GM21528 (cell line): ENCODE data around the gene TBC1D22B.

Experiments
- ATAC-seq: cut with Tn5 transposase; IDR thresholded peaks from one replicate; pipeline ENCODE4 v1.9.1; 2021; ENCODE audit warnings: mild to moderate bottlenecking, moderate library complexity; ENCODE audit not compliant: unreplicated experiment, low FRiP score

The TBC1D22B gene

DNA sequence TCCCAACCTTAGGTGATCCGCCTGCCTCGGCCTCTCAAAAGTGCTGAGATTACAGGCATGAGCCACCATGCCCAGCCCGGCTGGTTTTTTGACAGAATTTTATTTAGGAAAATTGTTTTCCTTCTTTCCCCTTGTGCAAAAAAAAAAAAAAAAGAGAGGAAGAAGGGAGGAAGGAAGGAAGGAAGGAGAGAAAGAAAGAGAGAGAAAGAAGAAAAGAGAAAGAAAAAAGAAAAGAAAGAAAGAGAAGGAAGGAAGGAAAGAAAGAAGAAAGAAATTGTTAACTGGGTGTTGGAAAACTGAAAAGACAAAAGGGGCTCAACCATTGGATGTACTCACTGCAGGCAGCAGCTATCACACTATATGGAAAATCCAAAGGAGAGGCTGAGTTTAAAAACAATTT, 94.8 kb downstream of the TBC1D22B start:
- ATAC-seq = no peak

DNA sequence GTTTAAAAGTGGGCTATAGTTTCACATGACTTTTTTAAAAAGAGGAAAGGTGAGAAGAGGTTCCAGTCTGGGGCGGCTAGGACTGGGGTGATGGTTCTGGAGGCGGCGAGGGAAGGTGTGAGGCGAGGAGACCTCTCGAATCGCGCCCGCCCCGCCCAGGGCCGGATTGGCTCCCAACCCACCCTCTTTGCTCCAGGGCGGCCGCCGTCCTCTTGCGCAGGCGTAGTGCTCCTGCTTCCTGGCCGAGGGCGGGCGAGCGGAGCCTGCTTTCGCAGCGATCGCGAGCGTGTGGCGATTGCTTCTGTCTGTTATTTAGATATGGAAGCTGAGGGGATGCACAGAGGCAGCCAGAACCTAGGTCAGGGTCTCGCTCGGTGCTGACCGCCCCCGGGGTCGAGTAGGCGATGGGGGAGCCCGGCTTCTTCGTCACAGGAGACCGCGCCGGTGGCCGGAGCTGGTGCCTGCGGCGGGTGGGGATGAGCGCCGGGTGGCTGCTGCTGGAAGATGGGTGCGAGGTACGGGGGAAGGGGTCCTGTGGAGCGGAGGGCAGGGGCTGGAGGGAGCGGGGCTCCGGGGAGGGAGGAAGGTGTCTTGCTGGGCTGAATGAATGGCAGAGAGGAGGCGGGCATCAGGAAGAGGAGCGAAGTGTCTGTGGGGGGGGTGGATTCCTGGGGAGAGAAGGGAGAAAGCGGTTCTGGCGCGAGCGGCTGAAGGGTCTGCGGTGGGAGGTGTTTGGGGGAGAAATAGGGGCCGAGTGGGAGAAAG, 96.4 kb downstream of the TBC1D22B start, which contains the start of gene RNF8:
RNF8 (plus strand) TSS at position 223 of the 765 bp plus-strand sequence; CDS start at position 405, 182 bp downstream.
- ATAC-seq = peak; percentile 81

DNA sequence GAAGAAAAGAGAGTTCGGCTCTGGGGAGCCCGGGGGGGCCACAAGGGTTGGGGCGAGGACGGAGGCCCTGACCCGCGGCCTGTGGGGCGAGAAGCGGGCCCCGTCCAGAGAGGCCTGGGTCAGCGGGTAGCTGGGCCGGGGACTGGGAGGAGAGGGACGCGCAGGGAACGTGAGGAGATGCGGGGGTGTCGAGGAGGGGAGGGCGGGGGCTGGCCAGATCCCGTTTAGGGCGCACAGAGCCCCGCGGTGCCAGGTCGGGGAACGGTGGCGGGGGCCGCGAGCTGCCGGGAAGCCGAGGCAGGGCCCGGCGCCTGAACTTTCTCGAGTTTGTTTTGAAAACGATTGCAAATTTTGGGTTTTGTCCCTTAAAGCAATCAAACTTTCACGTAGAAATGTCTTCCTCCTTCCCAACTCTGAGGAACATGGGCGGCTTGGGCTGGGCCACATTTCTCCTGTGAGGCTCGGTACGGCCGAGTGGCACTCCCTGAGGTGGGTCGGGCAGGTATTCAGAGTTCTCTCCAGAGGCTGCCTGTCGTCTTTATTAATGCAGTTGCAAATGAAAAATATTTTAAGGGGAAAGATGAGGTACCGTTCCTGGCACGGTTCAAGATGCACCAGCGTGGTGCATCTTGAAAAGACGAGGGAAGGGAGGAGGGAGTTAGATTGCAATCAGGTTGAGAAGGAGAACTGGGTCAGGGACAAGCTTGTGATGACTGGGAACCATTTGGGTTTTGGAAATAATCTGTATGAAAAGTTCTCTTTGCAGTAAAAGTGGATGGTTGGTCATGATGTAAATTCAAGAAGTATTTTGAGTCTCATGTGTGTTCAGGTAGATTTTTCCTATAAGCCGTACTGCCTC, 97.2 kb downstream of the TBC1D22B start:
- no peak for ATAC-seq

DNA sequence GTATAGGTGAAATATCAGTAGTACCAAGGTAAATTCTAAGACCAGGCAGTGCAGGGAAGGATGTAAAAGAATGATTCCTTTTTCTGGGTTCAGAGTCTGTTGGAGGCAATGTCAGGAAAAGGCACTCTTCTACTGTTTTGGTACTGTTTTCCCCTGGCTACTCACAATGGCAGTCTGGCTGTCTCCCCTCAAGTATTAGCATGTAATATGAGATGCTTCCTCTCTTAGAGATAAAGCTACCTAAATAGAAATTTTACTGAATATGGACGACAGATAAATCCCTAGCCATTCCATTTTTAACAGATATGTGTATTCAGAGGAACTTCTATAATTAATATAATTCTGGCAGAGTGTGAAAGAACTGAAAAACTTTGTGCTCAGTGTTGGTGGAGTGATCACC, 99.7 kb downstream of the TBC1D22B start:
- no peak for ATAC-seq

DNA sequence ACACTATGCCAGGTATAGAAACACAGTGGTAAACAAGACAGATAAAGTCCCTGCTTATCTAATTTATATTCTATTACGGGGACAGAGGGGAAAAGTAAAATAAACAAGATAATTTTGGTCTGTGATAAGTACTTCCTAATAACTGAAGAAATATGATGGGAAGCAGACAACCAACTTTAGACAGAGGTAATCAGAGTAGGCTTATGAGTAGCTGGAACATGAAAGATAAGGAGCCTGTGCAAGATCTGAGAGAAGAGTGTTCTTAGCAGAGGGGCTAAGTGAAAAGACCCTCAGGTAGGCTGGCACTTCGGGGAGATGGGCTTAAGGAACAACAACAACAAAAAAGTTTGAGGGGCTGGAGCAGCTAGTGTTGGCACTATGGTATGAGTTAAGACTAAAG, 100.3 kb downstream of the TBC1D22B start:
- no peak for ATAC-seq

DNA sequence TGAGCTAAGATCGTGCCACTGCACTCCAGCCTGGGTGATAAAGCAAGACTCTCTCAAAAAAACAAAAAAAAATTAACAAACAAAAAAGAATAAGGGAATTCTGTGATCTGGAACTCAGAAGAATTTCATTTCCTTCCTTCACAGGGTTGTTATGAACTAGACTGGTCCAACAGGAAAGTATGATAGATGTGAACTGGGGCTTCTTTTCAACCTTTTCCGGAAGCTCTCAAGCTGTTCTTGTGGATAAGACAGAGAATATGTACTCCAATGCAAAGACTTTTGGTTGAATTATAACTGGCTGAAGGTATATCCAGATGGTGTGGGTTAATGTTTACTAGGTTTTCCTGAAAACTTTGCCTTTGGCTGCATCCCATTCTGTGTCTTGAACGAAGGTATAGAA, 101.5 kb downstream of the TBC1D22B start:
- no peak for ATAC-seq

DNA sequence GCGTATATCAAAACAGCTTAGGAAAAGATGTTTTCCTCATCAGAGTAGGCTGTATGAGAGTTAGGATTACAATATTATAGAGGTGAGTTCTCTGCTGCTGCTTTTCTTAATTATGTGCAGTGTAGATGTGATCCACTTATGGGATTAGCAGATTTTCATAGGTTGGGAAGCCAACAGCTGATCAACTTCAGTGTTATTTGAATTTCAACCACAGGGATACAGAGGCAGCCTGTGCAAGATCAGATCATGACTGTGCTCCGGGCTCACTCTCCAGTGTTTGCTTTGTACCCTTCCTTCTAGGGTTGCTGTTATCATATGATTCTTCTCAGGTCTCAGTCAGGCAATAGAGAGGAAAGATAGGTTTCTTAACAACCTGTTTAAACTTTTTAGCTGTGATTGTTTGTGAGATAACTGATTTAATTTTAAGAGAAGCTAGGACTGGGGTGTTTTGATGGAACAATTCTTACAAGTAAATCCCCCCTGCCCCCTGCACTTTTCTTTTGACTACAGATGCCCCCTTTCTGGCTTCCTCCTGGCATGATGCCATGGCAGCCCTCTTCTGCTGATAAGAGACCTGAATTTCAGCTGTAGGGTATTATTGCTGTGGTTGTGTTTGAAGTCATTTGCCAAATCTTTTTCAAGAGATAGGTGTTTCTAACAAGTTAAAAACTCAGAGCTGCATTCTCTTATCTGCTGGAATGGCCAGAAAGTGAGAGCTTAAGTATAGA, 104.7 kb downstream of the TBC1D22B start:
- no peak for ATAC-seq

DNA sequence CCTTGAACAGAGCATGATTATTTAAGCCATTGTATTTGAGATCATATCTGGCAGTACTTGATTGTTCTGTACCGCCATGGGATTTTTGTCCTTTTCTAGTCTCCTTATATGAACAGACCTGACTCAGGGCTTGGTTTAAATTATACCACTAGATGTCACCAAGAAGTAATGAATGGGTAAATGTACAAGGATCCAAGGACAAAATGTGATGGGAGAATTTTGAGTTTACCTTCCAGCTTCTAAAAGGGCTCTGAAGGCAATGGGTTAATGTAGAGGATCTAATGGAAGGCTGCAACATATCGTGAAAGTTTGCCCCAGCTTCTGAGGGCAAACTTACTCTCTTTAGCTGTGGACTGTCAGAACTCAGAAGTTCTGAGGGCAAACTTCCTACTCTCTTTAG, 108.2 kb downstream of the TBC1D22B start:
- no peak for ATAC-seq

DNA sequence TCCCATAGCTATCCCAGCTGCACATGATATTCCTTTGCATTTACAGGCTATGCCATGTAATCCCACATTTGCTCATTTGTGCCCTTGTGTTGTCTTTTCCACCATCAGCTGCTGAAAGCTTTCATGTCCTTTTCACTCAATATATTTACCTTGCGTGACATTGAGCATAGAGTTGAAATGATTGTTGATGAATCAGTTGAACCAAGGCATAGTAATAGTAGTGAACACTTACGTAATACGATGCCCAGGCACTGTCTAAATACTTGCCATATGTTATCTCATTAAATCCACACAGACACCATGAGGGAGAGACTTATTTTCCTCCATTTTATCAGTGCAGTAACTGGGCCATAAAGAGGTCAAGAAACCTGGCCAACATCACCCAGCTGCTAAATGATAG, 109.3 kb downstream of the TBC1D22B start:
- no peak for ATAC-seq

DNA sequence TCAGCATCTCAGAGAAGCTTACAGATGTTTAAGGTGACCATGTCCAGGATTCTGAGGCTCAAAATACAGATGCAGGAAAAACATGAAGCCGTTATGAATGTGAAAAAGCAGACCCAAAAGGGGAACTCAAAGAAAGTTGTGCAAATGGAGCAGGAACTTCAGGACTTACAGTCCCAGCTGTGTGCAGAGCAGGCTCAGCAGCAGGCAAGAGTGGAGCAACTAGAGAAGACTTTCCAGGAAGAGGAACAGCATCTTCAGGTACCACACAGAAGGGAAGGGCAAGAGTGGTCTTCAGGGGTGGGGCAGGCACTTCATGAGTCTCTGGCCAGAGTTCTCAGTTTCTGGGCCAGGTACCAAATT, 111.4 kb downstream of the TBC1D22B start:
- no peak for ATAC-seq

DNA sequence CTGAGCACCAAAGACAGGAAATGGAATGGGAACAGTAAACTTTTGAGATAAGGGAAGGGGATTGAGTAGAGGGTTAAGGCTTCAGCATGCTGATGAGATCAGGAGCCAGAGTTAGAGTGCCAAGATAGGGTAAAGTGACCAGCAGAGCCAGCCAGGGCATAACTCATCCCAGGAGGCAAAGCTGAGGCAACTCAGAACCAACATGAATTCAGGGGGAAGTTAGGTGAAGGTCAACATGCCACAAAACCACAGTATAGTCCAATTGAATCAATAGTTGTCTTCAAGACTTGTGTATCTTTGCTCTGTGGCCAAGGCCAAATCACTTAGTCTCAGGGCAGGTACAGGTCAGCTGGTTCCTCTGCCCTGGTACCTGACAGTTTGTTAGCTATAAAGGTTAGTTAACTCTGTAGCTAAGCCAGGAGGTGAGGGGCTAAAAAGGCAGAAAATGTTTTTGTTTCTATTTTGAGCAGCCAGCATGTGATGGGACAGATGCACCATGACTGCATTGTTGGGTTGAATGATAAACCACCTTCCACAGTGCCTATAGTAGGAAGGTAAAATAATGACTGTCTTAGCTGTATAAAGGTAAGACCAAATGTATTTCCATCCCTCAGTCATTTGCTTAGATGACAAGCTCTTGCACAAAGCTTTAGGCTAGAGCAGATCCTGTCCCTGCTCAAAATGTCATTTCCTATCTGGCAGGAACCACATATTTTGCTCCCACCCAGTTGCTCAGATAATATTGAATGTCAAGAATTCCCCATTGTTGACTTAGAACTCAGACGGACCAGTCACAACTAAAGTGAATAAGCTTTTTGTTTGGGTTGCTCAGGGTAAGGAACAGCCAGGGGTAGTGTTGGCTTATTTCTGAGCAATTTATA, 112.0 kb downstream of the TBC1D22B start:
- no peak for ATAC-seq

DNA sequence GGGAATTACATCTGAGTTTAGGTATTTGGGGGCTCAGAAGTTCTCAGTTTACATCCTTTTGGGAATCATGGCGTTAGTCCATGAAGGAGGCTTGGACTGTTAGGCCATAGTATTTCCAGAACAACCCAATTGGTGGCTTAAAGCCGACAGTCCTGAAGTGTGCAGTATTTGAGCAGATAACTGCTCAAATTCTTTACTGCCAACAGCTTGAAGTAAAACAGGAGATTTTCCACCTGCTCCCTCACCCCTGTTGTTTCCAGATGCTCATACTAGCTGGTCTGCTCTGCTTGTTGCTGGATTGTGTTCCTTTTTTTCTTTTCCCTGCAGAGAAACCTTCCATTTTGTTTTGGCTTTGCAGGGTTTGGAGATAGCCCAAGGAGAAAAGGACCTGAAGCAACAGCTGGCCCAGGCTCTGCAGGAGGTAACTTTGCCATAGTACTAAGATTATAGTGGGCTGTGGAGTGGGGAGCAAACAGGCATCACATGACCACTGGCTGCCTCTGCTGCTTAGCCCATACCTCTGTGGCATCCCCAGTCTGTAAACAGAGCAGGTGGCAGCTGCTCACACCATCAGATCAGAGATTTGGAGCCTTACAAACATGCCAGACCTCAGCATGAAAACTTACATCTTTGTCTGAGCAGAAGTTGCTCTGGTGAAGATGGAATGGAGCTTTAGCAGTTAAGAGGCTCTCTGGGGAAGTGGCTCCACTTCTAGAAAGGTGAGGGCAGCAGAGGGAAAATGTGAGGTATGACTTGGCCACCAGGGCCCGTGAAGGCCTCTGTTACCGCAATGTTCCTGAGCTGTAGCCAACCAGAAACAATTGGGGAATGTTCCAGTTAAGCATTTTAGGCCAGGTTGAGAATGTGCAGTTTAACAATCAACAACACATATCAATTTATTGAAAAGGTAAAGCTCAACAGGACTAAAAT, 113.8 kb downstream of the TBC1D22B start:
- ATAC-seq = no peak

DNA sequence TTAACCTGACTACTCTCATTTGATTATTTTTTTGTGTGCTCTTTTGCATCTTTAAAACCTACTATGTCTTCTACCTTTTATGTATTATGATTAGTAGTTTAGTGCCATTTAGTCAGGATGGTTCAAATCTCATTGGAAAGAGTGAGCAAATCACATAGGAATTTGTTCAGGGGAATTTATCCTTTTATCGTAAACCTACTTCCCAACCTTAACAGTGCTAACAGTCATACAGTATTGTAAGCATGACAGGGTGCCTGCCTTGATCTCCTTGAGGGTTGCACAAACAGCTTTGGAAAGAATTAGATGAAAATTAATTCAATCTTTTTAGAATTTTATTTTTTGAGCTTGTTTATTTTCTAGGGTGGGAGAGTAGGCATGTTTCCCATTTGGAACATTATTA, 114.5 kb downstream of the TBC1D22B start:
- ATAC-seq = no peak

DNA sequence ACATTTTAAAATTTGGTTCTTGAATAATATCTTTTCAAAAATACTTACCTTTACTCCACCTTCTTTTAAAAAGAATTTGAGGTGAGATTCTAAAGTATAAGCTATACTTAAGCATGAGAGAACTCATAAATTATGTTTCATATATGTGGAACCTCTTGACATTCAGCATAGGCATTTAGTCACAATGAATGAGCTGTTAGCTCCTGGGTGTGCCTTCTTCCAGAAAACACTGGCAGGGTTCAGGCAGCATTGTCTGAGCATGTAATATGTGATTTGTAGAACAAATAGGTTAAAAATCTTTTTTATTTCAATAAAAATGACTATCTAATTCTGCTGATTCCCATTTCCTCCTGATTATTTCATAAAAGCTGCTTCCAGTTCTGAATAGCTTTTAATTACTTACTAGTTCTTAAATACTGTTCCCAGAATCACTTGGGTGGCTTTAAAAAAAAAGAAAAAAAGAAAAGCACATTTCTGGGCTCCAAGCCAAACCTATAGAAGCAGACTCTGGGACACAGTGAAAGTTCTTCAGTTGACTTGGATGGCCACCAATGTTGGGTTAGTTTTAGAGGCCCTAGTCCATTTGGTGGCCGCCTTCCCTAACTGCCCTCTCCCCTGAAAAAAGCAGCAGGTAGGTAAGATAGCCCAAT, 116.4 kb downstream of the TBC1D22B start:
- ATAC-seq = no peak

DNA sequence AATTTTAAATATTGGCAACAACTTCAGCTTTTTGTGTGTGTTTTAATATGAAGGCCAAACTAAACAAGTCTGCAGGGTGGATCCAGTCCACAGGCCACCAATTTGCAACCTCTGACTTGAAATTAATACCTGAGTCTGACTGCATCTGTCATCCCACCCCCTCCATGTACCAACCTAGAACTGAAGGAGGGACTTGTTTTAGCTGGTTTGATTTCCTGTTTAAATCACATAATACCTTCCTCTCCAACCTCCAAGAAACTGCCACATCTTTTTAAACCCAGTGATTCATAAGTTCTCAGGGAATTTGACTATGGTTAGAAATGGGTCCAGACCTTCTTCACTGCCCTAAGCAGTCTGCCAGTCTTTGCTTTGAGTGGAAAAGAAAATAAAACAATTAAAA, 117.8 kb downstream of the TBC1D22B start:
- no peak for ATAC-seq

DNA sequence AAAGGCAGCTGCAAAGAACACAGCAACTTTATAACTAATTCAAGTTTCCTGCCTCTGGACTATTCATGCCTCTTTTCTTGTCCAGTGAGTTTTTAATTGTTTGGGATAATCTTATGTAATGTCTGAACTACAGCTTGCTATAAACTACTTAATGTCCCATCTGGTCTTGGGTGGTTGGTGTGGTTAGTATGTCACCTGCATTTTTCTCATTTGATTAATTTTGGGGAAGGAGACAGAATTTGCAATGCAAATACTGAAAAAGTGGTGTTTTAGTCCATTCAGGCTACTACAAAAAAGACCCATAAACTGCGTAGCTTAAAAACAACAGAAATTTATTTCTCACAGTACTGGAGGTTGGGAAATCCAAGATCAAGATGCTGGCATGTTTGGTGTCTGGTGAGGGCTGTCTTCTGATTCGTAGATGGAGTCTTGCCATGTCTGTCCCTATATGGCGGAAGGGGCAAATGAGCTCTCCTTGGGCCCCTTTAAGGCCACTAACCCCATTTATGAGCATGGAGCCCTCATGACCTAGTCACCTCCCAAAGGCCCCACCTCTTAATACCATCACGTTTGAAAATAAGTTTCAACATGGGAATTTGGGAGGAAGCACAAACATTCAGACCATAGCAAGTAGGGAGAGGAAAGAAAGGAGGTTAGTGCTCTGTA, 118.6 kb downstream of the TBC1D22B start:
- no peak for ATAC-seq

DNA sequence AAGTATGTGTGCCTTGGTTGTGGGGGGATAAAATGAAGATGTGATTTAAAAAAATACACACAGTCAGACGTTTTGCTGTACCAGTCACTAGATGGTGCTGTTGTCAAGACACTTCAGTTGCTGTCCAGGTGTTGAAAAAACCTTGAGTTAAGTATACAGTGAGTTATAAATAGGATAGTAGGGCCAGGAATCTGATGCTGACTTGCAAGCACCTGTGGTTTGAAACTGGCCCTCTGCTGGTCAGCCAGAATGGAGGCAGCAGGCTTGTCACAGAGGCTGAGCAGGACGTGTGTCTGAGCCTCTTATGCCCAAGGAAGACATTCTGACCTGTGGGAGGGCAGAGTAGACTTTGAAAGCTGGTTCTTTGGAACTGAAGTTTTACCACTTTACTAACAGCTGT, 124.0 kb downstream of the TBC1D22B start:
- no peak for ATAC-seq
